ENCODE data around the gene TAF1A. TPM values are rescaled to one million over a fixed set of nuclear protein-coding genes. Genes with fewer than 3 reads are reported as not detected.

TAF1A gene
- 1 to 10 TPM; 2.3 to 7.7 (median 5.2) TPM for total RNA-seq

DNA sequence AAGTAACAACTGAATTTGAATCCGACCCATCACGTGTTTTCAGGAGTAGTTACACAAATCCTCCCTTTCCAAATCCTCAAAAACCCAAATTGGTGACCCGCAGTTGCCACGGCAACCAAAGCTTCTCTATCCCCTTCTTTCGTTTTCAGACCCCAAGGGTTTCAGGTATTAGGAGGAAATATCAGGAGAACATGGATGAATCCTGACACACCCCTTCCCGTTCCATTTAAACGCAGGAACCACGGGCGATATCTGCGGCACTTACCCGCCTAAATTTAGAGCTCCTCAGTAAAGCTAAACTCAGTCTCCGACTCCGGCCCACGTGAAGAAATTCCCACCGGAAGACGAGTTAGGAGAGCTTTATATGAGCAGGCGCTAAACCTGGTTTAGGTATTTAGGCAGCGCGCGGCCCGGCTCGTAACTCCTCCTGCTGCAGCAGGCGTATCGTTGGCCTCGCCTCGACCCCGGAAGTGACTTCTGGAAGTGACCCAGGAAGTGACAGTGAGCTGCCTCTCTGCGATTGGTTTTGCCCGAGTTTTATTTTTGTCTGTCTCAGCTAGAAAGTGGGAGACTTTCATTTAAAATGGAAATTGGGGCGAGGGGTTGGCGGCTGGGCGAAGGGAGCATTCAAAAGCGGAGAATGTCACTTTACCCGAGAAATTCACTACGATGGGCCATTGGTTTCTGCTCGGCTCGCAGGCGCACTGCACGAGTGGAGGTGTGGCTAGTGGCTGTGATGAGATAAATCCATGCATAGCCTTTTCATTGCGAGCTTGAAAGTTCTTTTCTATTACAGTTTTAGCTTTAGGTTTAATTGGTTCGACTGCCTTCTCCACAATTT, at the start of gene TAF1A:
TSS of gene TAF1A (minus strand) at position 472 of the 841 bp plus-strand sequence.
- H3K36me3 ChIP-seq = peaks cover 0 to 33% (median 6%) of the 10 kb centered on the region in 3 donors
- H3K27me3 ChIP-seq = no peaks in the 10 kb centered on the region
- DNase-seq = peak; percentile 47
- WGBS, 2 donors = 0 to 1% methylated on average over 27 to 30 of the region's 41 CpGs
- H3K4me3 ChIP-seq = peak within 1 kb of the TSS; percentile 67 to 83 (median 70)
- H3K27ac ChIP-seq = peak within 1 kb of the TSS; percentile 85 to 90 (median 87)
- TF ChIP-seq, protein P1, sequence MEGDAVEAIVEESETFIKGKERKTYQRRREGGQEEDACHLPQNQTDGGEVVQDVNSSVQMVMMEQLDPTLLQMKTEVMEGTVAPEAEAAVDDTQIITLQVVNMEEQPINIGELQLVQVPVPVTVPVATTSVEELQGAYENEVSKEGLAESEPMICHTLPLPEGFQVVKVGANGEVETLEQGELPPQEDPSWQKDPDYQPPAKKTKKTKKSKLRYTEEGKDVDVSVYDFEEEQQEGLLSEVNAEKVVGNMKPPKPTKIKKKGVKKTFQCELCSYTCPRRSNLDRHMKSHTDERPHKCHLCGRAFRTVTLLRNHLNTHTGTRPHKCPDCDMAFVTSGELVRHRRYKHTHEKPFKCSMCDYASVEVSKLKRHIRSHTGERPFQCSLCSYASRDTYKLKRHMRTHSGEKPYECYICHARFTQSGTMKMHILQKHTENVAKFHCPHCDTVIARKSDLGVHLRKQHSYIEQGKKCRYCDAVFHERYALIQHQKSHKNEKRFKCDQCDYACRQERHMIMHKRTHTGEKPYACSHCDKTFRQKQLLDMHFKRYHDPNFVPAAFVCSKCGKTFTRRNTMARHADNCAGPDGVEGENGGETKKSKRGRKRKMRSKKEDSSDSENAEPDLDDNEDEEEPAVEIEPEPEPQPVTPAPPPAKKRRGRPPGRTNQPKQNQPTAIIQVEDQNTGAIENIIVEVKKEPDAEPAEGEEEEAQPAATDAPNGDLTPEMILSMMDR (IDR thresholded peaks at IDR 0.05) = no peak
- TF ChIP-seq POLR2A (IDR thresholded peaks at IDR 0.05) = peak in 1 of 4 donors; percentile 27
- no peaks in the 10 kb centered on the region for H3K9me3 ChIP-seq
- intact Hi-C loops (cut with DNase I) = no loop called here
- H3K4me1 ChIP-seq = peaks cover 4 to 26% (median 14%) of the 10 kb centered on the region in 3 donors

GRCh38 chr1:222634180-222635013, 44.7 kb upstream of the TAF1A start:
- Histone ChIP-seq H3K27ac (no peak overlapping the region), H3K27me3 (no peaks in the 10 kb centered on the region), H3K9me3 (no peaks in the 10 kb centered on the region), H3K4me3 (no peak overlapping the region), H3K4me1 (no peaks in the 10 kb centered on the region), H3K36me3 (peaks cover 5 to 95% (median 10%) of the 10 kb centered on the region in 3 donors)
- TF ChIP-seq POLR2A (IDR thresholded peaks at IDR 0.05) = no peak
- TF ChIP-seq, protein P1 (IDR thresholded peaks at IDR 0.05) = peak; percentile 80 to 90 (median 86)
- no peak for DNase-seq
- 43% methylated on average over 7 of the region's 7 CpGs for WGBS, 2 donors
- intact Hi-C loops (cut with DNase I) = loop anchor here (5.0 kb wide), 1 partner anchor 172 kb away; no protein-coding TSS in a partner anchor

- H3K36me3 ChIP-seq = peaks cover 12 to 97% (median 12%) of the 10 kb centered on the region in 3 donors
- intact Hi-C loops (cut with DNase I) = loop anchor here (5.0 kb wide), 1 partner anchor 170 kb away; no protein-coding TSS in a partner anchor
- H3K4me1 ChIP-seq = no peaks in the 10 kb centered on the region
- no peaks in the 10 kb centered on the region for H3K9me3 ChIP-seq
- no peak overlapping the region for H3K4me3 ChIP-seq
- no peak overlapping the region for H3K27ac ChIP-seq
- 56 to 64% methylated on average over 2 of the region's 2 CpGs for WGBS, 2 donors
- TF ChIP-seq, protein P1 (IDR thresholded peaks at IDR 0.05) = no peak
- TF ChIP-seq POLR2A (IDR thresholded peaks at IDR 0.05) = no peak
- H3K27me3 ChIP-seq = no peaks in the 10 kb centered on the region
- no peak for DNase-seq
Measured at GRCh38 chr1:222632749-222633148, 43.0 kb upstream of the TAF1A start.

DNA sequence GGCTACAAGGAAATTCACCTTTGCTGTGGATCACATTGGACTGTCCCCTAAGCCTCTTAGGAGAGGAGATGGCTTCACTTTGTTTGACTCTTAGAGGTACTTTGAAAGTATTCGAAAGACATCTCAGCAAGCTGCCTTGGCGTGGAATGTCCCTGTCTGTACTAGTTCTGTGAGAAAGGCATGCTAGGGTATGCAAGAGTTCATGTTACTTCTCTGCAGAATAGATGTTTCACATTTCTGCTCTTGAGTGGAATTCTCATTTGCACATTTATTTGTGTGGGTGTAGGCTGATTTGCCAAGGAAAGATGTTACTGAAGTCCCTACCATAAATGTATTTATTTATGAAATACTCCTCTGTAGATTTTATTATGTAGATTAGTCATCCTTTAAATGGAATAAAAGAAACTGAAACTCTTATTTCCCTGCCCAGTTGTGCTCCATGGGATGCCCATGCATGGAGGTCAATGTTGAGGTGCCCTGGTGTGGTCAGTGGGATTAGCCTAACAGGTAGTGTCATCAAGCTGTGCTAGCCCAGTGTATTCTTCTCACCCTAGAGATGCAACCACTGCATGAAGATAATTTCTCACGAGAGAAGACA, 42.0 kb upstream of the TAF1A start:
- no peak overlapping the region for H3K4me3 ChIP-seq
- H3K9me3 ChIP-seq = no peaks in the 10 kb centered on the region
- peaks cover 13 to 97% (median 19%) of the 10 kb centered on the region in 3 donors for H3K36me3 ChIP-seq
- no peaks in the 10 kb centered on the region for H3K4me1 ChIP-seq
- no peak for DNase-seq
- intact Hi-C loops (cut with DNase I) = loop anchor here (5.0 kb wide), 1 partner anchor 169 kb away; no protein-coding TSS in a partner anchor
- TF ChIP-seq, protein P1 (IDR thresholded peaks at IDR 0.05) = no peak
- no peak for TF ChIP-seq POLR2A (IDR thresholded peaks at IDR 0.05)
- H3K27me3 ChIP-seq = no peaks in the 10 kb centered on the region
- WGBS, 2 donors = 82 to 96% methylated on average over 3 of the region's 3 CpGs
- H3K27ac ChIP-seq = no peak overlapping the region
